Activated CD4-positive, alpha-beta memory T cell treated with anti-CD3 and anti-CD28 coated beads for 36 hours (primary cell): ENCODE results near the gene NUDC. TPM values are rescaled to one million over a fixed set of nuclear protein-coding genes. Genes with fewer than 3 reads are reported as not detected.

Source experiments
- CTCF ChIA-PET: fragments of 350-600 bp; sonication (Branson Sonifier 250); formaldehyde crosslinking; loops from one replicate; lab custom pipeline; 2021; ENCODE audit warnings: antibody characterized with exemption, inconsistent platforms; lab: Charles Lee
- POLR2A ChIA-PET: fragments of 350-600 bp; sonication (Branson Sonifier 250); formaldehyde crosslinking; loops from one replicate; lab custom pipeline; 2021; ENCODE audit warnings: antibody characterized with exemption; lab: Charles Lee
- DNase-seq: peaks from one replicate; pipeline ENCODE4 v3.0.0-alpha.2; 2020
- H3K27ac Mint-ChIP-seq: one replicate; pipeline ENCODE4 v1.8.0; 2021; ENCODE audit warnings: mixed read lengths
- H3K27me3 Mint-ChIP-seq: one replicate; pipeline ENCODE4 v1.8.0; 2021; ENCODE audit warnings: mixed read lengths
- H3K36me3 Mint-ChIP-seq: one replicate; pipeline ENCODE4 v1.8.0; 2021; ENCODE audit warnings: mixed read lengths
- H3K4me1 Mint-ChIP-seq: one replicate; pipeline ENCODE4 v1.8.0; 2021; ENCODE audit warnings: low read depth, mixed read lengths
- H3K4me3 Mint-ChIP-seq: one replicate; pipeline ENCODE4 v1.8.0; 2021; ENCODE audit warnings: mild to moderate bottlenecking, mixed read lengths
- H3K9me3 Mint-ChIP-seq: one replicate; pipeline ENCODE4 v1.8.0; 2021; ENCODE audit warnings: mixed read lengths
- intact Hi-C: fragments of 100-400 bp; cut with micrococcal nuclease; formaldehyde crosslinking; loops from one replicate; pipeline ENCODE4 v1.15.1; 2023
- total RNA-seq, 2 experiments: library from RNA; stranded (reverse); gene quantifications; one replicate each; pipeline ENCODE4 v1.2.3, GENCODE V29; 2021

NUDC gene
- total RNA-seq, 2 experiments from 2014 or later = 90.8 to 97.1 TPM

DNA sequence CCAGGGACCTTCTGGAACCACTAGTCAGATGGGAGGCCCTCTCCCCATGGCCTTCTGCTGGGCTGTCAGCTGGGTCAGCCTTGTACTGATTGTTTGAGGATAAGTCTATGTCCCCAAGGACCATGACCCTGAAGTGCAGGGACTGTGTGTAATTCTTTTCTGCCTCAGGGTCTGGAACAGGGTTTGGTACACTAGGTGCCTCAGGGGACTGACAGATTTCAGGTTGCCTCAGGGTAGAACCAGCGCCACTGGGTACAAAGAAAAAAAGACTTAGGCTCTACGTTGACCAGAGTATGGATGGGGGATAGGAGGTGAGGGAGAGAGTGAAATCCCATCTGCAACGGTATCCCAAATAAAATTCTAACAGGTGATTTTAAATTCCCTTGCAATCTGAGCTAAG lies 35.8 kb downstream of the NUDC start:
- intact Hi-C loops = no loop called here
- Mint-ChIP-seq H3K36me3 (peaks cover 3% of the 10 kb centered on the region), H3K4me1 (peaks cover 4% of the 10 kb centered on the region), H3K9me3 (peaks cover 3% of the 10 kb centered on the region), H3K27me3 (peaks cover 11% of the 10 kb centered on the region), H3K4me3 (no peak overlapping the region), H3K27ac (no peak overlapping the region)
- ChIA-PET CTCF (interaction anchor here (0.6 kb wide), 1 partner anchor 468 kb away, joined by 3 read pairs; no protein-coding TSS in a partner anchor), POLR2A (no interaction called here)
- DNase-seq = no peak

DNA sequence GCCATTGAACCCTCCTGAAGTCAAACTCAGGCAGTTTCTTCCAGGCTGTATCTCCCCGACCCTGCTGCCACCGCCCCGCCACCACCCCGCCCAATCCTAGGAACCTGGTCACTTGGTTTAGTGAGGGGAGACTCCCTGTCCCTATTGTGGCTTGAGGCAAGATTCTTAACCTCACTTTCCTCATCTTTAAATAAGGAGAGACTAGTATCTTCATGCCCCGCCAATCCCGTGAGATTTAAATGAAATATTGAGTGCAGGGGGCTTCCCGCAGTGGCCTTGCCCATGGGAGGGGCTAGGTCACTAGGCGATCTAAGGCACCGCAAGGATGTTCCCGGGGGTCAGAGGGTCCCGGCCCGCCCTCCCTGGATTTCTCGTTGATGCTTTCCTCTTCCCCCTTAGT lies 37.7 kb downstream of the NUDC start:
- ChIA-PET POLR2A (no interaction called here), CTCF (no interaction called here)
- intact Hi-C loops = no loop called here
- DNase-seq = no peak
- Mint-ChIP-seq H3K27me3 (peaks cover 13% of the 10 kb centered on the region), H3K36me3 (peaks cover 1% of the 10 kb centered on the region), H3K27ac (no peak overlapping the region), H3K4me3 (no peak overlapping the region), H3K4me1 (peaks cover 4% of the 10 kb centered on the region), H3K9me3 (peaks cover 3% of the 10 kb centered on the region)

DNA sequence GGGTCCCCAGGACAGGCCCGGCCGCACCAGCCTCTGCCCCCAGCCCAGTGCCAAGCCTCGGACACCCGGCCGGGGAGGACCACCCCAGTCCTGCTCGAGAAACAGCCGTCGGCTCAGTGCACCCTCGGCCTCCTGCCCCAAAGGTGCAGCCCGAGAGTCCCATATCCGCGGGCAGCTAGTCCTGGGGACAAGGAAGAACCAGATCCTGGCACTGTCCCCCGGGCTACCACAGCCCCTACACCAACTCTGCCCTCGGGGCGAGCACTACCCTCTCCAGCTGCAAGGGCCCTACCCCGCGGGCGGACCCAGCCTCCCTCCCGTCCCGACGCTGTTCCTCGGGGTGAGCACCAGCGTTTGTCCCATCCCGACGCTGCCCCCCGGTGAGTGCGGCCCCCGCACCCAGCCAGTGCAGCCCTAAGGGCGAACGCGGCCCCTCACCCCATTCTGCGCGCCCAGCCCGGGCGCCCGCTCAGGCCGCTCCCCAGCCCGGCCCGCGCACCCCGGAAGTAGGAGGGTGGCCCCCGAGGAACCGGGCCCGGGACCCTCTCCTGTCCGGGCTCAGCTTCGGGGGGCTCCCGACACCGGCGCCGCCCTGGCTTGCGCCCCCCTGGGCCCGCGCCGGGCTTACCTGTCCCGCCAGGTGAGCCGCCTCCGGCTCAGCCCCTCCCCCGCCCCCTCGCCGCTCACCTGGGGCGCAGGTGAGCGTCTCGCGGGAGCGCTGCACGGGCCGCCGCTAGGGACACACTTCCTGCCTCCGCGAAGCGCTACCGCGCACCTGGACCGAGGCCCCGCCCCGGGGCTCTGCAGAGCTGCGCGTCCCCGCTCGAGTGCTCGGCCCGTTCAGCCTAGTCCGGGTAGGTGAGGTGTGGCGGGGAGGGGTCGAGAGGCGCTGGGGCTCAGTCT lies 38.4 kb downstream of the NUDC start, which contains the start of gene KDF1:
Gene KDF1, minus strand, starts transcription at position 747 of the 903 bp plus-strand sequence. CDS start 8,088 bp downstream, outside the sequence.
- peaks cover 4% of the 10 kb centered on the region for H3K4me1 Mint-ChIP-seq
- POLR2A ChIA-PET = interaction anchor here (1.0 kb wide), 1 partner anchor 38 kb away, joined by 3 read pairs; no protein-coding TSS in a partner anchor
- intact Hi-C loops = no loop called here
- H3K9me3 Mint-ChIP-seq = peaks cover 3% of the 10 kb centered on the region
- peaks cover 1% of the 10 kb centered on the region for H3K36me3 Mint-ChIP-seq
- peak within 1 kb of the TSS; percentile 68 for H3K4me3 Mint-ChIP-seq
- DNase-seq = peak; percentile 49
- H3K27me3 Mint-ChIP-seq = peaks cover 15% of the 10 kb centered on the region
- H3K27ac Mint-ChIP-seq = no peak within 1 kb of the TSS
- CTCF ChIA-PET = interaction anchor here (0.8 to 1.0 kb wide), 2 partner anchors 17 to 26 kb away, joined by 3 to 4 read pairs; no protein-coding TSS in a partner anchor

DNA sequence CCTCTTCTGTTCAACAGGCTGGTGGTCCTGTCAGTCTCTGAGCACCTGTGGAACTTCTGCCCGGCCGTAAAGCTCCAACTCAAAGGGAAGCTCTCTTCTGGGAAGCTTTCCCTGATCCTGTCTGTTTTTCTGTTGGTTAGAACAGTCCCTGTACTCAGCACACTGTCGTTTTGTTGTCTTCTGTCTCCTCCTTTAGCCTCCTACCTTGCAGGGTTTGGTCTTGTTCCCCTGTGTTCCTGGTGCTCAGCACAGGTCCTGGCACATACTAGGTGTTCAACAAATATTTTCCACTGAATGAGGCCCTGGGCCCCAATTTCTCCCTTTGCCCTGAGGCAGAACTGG lies 39.1 kb downstream of the NUDC start:
- intact Hi-C loops = no loop called here
- Mint-ChIP-seq H3K4me3 (peak overlapping the region; percentile 68), H3K9me3 (peaks cover 3% of the 10 kb centered on the region), H3K27me3 (peaks cover 15% of the 10 kb centered on the region), H3K36me3 (peaks cover 1% of the 10 kb centered on the region), H3K4me1 (peaks cover 4% of the 10 kb centered on the region), H3K27ac (no peak overlapping the region)
- no peak for DNase-seq
- CTCF ChIA-PET = interaction anchor here (0.8 to 1.0 kb wide), 2 partner anchors 18 to 25 kb away, joined by 3 to 4 read pairs; no protein-coding TSS in a partner anchor
- POLR2A ChIA-PET = interaction anchor here (1.0 kb wide), 1 partner anchor 38 kb away, joined by 3 read pairs; no protein-coding TSS in a partner anchor

DNA sequence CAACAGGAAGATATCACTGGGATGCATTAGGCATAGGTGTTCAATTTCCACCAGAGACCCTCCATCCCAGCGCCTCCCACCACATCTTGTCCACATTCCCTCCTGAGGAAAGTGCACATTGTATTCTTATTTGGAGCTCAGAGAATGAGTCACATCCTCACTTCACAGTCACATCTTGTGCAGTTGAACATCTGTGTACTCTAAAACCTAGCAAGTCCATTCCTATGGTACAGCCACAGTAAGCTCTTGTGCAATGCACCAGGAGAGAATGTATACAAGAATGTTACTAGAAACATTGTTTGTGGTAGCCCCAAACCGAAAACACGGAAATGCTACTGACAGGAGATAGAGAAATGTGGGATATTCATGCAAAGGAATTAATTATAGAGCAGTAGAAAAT lies 40.3 kb downstream of the NUDC start:
- no peak for DNase-seq
- POLR2A ChIA-PET = no interaction called here
- intact Hi-C loops = no loop called here
- no peak overlapping the region for H3K27ac Mint-ChIP-seq
- H3K36me3 Mint-ChIP-seq = no peaks in the 10 kb centered on the region
- H3K9me3 Mint-ChIP-seq = no peaks in the 10 kb centered on the region
- H3K4me1 Mint-ChIP-seq = peaks cover 4% of the 10 kb centered on the region
- H3K4me3 Mint-ChIP-seq = no peak overlapping the region
- peaks cover 23% of the 10 kb centered on the region for H3K27me3 Mint-ChIP-seq
- CTCF ChIA-PET = no interaction called here

DNA sequence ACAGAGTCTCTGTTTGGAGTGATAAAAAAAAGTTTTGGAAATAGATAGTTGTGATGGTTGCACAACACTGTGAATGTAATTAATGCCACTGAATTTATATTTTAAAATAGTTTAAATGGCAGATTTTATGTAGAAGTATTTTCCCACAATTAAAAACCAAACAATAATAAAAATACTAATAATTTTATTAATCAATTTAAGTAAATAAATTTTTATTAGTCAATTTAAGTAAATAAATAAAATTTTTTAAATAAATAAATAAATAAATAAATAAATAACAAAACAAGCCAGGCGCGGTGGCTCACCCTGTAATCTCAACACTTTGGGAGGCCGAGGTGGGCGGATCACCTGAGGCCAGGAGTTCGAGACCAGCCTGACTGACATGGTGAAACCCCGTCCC lies 43.7 kb downstream of the NUDC start:
- intact Hi-C loops = no loop called here
- Mint-ChIP-seq H3K36me3 (no peaks in the 10 kb centered on the region), H3K27me3 (peaks cover 18% of the 10 kb centered on the region), H3K27ac (no peak overlapping the region), H3K4me3 (no peak overlapping the region), H3K9me3 (no peaks in the 10 kb centered on the region), H3K4me1 (peaks cover 4% of the 10 kb centered on the region)
- ChIA-PET POLR2A (no interaction called here), CTCF (no interaction called here)
- DNase-seq = no peak

DNA sequence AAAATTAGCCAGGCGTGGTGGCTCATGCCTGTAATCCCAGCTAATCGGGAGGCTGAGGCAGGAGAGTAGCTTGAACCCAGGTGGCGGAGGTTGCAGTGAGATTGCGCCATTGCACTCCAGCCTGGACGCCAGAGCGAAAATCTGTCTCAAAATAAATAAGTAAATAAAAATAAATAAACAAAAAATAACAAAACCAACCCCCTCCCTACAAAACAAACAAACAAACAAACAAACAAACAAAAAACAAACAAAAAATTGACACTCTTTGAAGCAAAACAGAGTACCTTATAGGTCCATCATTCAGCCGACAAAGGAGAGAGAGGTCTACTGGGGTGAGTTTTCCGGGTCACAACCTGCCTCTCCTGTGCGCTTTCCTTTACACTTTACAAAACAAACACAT lies 44.1 kb downstream of the NUDC start:
- H3K27me3 Mint-ChIP-seq = peaks cover 18% of the 10 kb centered on the region
- intact Hi-C loops = no loop called here
- H3K4me3 Mint-ChIP-seq = no peak overlapping the region
- CTCF ChIA-PET = no interaction called here
- POLR2A ChIA-PET = no interaction called here
- H3K4me1 Mint-ChIP-seq = peaks cover 1% of the 10 kb centered on the region
- H3K36me3 Mint-ChIP-seq = no peaks in the 10 kb centered on the region
- no peak overlapping the region for H3K27ac Mint-ChIP-seq
- no peak for DNase-seq
- H3K9me3 Mint-ChIP-seq = no peaks in the 10 kb centered on the region

DNA sequence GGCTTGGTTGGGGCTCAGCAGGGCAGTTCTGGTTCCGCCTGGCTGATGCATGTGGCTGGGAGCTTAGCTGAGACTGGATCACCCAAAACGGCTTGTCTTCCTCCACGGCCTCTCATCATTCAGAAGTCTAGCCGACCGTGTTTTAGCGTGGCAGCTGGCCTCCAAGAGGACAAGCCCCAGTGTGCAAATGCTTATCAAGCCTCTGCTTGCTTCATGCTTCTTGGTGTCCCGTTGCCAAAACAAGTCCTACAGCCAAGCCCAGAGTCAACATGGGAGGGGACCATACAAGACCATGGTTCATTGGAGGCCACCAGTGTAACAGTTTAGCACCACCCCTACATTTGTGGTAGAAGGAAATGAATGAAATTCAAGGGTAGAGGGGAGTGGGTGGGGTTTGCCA lies 49.3 kb downstream of the NUDC start:
- no peak for DNase-seq
- no peak overlapping the region for H3K4me3 Mint-ChIP-seq
- intact Hi-C loops = no loop called here
- POLR2A ChIA-PET = no interaction called here
- H3K9me3 Mint-ChIP-seq = no peaks in the 10 kb centered on the region
- no peak overlapping the region for H3K27ac Mint-ChIP-seq
- CTCF ChIA-PET = no interaction called here
- H3K27me3 Mint-ChIP-seq = peaks cover 10% of the 10 kb centered on the region
- H3K36me3 Mint-ChIP-seq = no peaks in the 10 kb centered on the region
- no peaks in the 10 kb centered on the region for H3K4me1 Mint-ChIP-seq

DNA sequence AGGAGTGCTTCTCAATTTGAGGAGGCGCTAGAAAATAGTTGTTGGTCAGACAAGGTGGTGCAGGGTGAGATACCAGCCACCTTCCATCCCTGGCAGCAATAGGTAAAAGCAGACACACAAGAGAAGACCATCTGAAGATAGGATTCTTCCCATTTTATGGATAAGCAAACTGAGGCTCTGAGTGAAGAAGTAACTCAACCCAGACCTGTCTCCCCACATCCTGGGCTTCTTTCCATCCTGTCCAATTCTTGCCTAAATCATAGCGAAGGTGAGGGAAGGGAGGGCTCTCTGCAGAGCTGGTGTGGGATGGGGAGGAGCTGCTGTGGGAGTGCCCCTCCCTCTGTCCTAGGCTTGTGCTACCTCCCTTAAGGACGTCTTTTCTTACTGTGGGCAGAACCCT lies 50.0 kb downstream of the NUDC start:
- no peaks in the 10 kb centered on the region for H3K36me3 Mint-ChIP-seq
- H3K27ac Mint-ChIP-seq = no peak overlapping the region
- intact Hi-C loops = no loop called here
- H3K27me3 Mint-ChIP-seq = peaks cover 8% of the 10 kb centered on the region
- no peaks in the 10 kb centered on the region for H3K9me3 Mint-ChIP-seq
- no peak for DNase-seq
- no peak overlapping the region for H3K4me3 Mint-ChIP-seq
- ChIA-PET POLR2A (no interaction called here), CTCF (no interaction called here)
- no peaks in the 10 kb centered on the region for H3K4me1 Mint-ChIP-seq

DNA sequence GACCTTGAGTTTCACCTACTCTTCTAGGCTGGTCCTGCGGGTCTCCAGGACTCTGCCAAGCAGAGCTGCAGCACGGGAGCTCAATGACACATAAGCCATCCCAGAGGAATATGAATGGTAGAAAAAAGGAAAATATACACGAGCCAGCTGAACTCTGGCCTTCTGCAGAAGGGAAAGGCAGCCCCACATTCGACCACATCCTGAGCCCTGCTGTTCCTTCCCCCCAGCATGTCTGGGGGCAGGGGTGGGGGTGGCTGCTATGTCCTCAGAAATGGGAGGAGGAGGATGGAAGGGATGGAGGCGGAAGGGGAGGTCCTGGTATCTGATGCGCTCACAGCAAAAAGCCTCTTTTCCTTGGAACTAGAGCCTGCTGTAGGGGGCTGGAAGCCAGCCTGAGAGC lies 50.8 kb downstream of the NUDC start:
- H3K4me1 Mint-ChIP-seq = no peaks in the 10 kb centered on the region
- H3K27ac Mint-ChIP-seq = no peak overlapping the region
- CTCF ChIA-PET = no interaction called here
- no peak overlapping the region for H3K4me3 Mint-ChIP-seq
- H3K27me3 Mint-ChIP-seq = peaks cover 5% of the 10 kb centered on the region
- no peak for DNase-seq
- no peaks in the 10 kb centered on the region for H3K9me3 Mint-ChIP-seq
- POLR2A ChIA-PET = no interaction called here
- no peaks in the 10 kb centered on the region for H3K36me3 Mint-ChIP-seq
- intact Hi-C loops = no loop called here

DNA sequence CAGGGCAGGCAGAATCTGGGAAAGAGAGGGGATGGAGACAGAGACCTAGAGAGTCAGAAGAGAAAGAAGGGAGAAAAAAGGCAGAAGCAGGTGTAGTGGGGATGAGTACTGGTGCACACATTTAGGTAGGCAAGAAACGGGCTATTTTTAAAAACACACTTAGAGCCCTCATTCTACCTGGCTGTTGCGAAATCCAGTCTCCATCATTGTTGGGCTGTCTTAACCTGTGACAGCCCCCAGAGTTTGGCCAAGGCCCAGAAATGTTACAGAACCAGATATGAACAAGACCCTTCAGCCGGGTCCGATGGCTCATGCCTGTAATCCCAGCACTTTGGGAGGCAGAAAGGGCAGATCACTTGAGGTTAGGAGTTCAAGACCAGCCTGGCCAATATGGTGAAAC lies 51.3 kb downstream of the NUDC start:
- ChIA-PET CTCF (interaction anchor here (0.7 kb wide), 1 partner anchor 73 kb away, joined by 3 read pairs; no protein-coding TSS in a partner anchor), POLR2A (no interaction called here)

DNA sequence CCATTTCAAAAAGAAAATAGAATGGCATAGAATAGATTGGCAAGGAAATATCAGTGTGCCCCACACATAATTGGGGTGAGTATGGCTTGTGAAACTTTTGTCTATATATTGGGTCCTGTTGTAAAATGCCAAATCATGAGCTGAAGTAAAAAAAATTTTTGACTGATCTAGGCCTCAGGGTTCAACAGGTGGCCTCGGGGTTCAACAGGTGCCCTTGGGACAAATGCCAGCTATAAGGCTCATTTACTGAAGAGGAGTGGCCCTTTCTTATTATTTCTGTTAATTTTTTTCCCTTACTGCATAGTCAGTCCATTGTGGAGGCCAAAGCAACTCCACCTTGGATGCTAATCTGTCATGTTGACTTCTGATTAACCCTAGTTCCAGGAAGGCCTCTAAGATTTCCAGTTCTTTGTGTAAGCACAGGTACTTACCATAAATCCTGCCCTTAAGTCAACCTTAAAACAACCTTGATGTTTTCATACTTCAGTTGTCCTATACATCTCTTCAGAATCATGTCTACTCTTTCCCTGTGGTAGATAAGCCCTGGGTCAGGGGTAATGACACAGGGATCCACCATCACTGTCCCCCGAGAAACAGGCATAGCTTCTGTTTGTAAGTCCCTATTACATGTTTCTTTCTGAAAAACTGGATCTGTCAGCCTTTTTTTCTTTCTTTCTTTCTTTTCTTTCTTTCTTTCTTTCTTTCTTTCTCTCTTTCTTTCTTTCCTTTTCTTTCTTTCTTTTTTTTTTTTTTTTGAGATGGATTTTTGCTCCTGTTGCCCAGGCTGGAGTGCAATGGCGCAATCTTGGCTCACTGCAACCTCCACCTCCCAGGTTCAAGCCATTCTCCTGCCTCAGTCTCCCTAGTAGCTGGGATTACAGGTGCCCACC lies 55.3 kb downstream of the NUDC start:
- no peaks in the 10 kb centered on the region for H3K9me3 Mint-ChIP-seq

More for the DNA sequence above, 51.3 kb downstream of the NUDC start:
- Mint-ChIP-seq H3K36me3 (no peaks in the 10 kb centered on the region), H3K9me3 (no peaks in the 10 kb centered on the region), H3K27ac (no peak overlapping the region), H3K4me1 (no peaks in the 10 kb centered on the region), H3K4me3 (no peak overlapping the region), H3K27me3 (peaks cover 3% of the 10 kb centered on the region)
- no peak for DNase-seq
- intact Hi-C loops = no loop called here

More for the DNA sequence above, 55.3 kb downstream of the NUDC start:
- no peak for DNase-seq
- ChIA-PET POLR2A (no interaction called here), CTCF (no interaction called here)
- Mint-ChIP-seq H3K27me3 (peaks cover 7% of the 10 kb centered on the region), H3K4me3 (no peak overlapping the region), H3K36me3 (no peaks in the 10 kb centered on the region), H3K4me1 (no peaks in the 10 kb centered on the region), H3K27ac (no peak overlapping the region)
- intact Hi-C loops = no loop called here
